GM12892 (cell line): ENCODE data around the gene SH3BGRL2. TPM values are rescaled to one million over a fixed set of nuclear protein-coding genes. Genes with fewer than 3 reads are reported as not detected.

Source experiments
- DNase-seq: peaks from one replicate; pipeline ENCODE4 v3.0.0; 2011; ENCODE audit not compliant: insufficient read length
- FAIRE-seq: peaks from 2 replicates; lab custom pipeline; 2011; peaks lifted over from hg19 to GRCh38; lab: Jason Lieb, UNC
- POLR2A ChIP-seq: IDR thresholded peaks from 2 replicates; pipeline ENCODE4 v1.6.1; 2011; ENCODE audit warnings: low read depth, low read length, control low read depth
- POLR2AphosphoS5 ChIP-seq: IDR thresholded peaks from 2 replicates; pipeline ENCODE4 v1.6.1; 2011; ENCODE audit warnings: low read depth, low read length, control low read depth
- TAF1 ChIP-seq: IDR thresholded peaks from 2 replicates; pipeline ENCODE4 v1.6.1; 2011; ENCODE audit warnings: low read depth, mild to moderate bottlenecking, control low read depth, low read length, borderline replicate concordance
- polyA plus RNA-seq: library from polyadenylated mRNA; unstranded; fragments of >200 nt; gene quantifications from one replicate; pipeline ENCODE4 v1.2.1, GENCODE V29; 2012; ENCODE audit warnings: missing spikeins, inconsistent platforms; ENCODE audit not compliant: missing spikeins

SH3BGRL2 gene
- 0.19 TPM for polyA plus RNA-seq

- FAIRE-seq (peak; percentile 87), DNase-seq (peak; percentile 38)
- TF ChIP-seq POLR2AphosphoS5 (no peak), POLR2A (no peak), TAF1 (no peak)
Measured at GRCh38 chr6:79630883-79631692, at the start of gene SH3BGRL2. Gene SH3BGRL2 (plus strand): TSS chr6:79631329. CDS start chr6:79631462, 133 bp downstream.

DNA sequence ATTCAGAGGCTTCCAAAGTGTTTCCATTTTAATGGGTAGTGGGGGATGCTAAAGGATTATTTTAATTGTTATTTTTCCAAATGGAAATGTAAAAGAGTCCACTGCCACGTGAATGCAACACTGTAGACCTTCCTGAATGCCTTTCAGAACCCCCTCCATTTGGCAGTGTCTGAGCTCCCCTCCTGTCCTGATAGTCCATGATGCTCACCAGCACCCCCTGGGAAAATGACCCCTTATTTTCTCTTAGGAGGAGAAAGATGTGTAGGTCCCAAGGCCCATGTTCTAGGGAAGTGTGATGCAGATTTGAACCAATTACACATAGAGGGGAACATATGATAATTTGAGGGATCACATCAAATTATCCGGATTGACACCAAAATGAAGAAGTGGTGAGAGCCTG is 46.8 kb upstream of the SH3BGRL2 start:
- no peak for TF ChIP-seq TAF1
- TF ChIP-seq POLR2AphosphoS5: no peak
- no peak for TF ChIP-seq POLR2A
- FAIRE-seq: no peak

GRCh38 chr6:79586548-79586947 is 44.6 kb upstream of the SH3BGRL2 start:
- no peak for FAIRE-seq
- no peak for TF ChIP-seq POLR2A
- TF ChIP-seq TAF1: no peak
- TF ChIP-seq POLR2AphosphoS5: no peak
- DNase-seq: no peak

More for the DNA sequence above, 46.8 kb upstream of the SH3BGRL2 start:
- no peak for DNase-seq

- no peak for DNase-seq
- FAIRE-seq: peak; percentile 14
- TF ChIP-seq POLR2AphosphoS5 (no peak), POLR2A (no peak), TAF1 (no peak)
Measured at GRCh38 chr6:79589701-79590100, 41.4 kb upstream of the SH3BGRL2 start.

- no peak for DNase-seq
- TF ChIP-seq TAF1: no peak
- TF ChIP-seq POLR2A: no peak
- no peak for TF ChIP-seq POLR2AphosphoS5
- FAIRE-seq: no peak
Measured at GRCh38 chr6:79597155-79597554, 34.0 kb upstream of the SH3BGRL2 start.

DNA sequence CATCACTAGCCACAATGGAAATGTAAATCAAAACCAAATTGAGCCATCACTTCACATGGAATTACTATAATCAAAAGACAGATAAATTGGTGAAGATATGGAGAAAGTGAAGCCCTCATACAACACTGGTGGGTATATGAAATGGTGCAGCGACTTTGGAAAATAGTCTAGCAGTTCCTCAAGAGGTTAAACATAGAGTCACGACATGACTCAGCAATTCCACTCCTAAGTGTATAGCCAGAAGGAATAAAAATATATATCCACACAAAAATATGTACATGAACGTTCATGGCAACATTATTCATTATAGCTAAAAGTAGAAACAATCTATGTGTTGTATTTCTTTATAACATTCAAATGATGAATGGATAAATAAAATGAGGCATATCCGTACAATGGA is 33.1 kb upstream of the SH3BGRL2 start:
- FAIRE-seq: no peak
- no peak for DNase-seq
- TF ChIP-seq POLR2A (no peak), TAF1 (no peak), POLR2AphosphoS5 (no peak)

- FAIRE-seq (no peak), DNase-seq (no peak)
- no peak for TF ChIP-seq TAF1
- no peak for TF ChIP-seq POLR2A
- TF ChIP-seq POLR2AphosphoS5: no peak
Measured at GRCh38 chr6:79599725-79600259, 31.3 kb upstream of the SH3BGRL2 start.

DNA sequence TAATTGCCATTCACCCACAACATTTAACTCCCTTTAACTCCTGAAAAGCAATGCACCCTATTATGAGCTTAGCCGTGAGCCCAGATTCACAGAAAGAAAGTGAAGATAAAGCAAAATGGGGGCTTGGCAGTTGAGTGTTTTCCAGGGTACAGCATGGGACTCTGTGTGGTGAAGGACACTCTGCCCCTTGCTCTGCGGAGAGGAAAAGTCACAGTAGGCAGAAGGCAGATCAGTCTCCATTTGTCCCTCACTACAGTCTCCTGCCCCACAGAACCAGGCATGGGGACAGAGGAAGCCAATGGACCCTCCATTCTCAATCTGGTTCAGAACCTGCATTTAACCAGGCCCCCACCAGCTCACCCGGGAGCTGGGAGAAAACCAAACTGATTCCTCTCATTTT is 30.8 kb upstream of the SH3BGRL2 start:
- DNase-seq (no peak), FAIRE-seq (no peak)
- TF ChIP-seq TAF1 (no peak), POLR2A (no peak), POLR2AphosphoS5 (no peak)

GRCh38 chr6:79600812-79601609 is 30.1 kb upstream of the SH3BGRL2 start:
- TF ChIP-seq POLR2A: no peak
- no peak for DNase-seq
- no peak for FAIRE-seq

GRCh38 chr6:79602859-79603258 is 28.3 kb upstream of the SH3BGRL2 start:
- DNase-seq (no peak), FAIRE-seq (no peak)
- TF ChIP-seq TAF1 (no peak), POLR2AphosphoS5 (no peak), POLR2A (no peak)

DNA sequence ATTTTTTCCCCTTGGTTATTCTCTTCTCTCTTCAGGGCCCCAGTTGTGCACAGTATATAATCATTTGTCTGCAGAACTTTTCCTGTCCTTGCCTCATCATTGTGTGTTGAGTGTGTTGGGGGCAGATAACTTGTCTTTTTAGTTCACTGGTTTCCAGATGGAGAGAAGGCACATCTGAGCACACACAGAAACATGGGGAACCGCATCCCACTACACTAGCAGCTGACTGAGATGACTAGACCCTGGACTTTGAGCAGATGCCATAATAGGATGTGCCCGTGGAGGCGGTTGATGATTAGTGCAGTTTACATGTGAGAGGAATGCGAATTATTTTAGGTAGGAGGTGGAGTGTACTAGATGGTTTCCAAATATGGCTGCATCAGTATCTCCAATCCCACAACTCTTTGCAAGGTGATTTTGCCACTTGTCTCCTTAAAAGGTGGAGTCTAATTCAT is 26.5 kb upstream of the SH3BGRL2 start:
- TF ChIP-seq TAF1: no peak
- no peak for TF ChIP-seq POLR2AphosphoS5
- no peak for TF ChIP-seq POLR2A
- DNase-seq (no peak), FAIRE-seq (no peak)
